Liver (tissue), 3 donors: ENCODE results near the gene AGTRAP.

Experiments
- ATF3 ChIP-seq: IDR thresholded peaks from 2 replicates; pipeline ENCODE4 v1.6.1; 2016; ENCODE audit warnings: antibody characterized with exemption
- CTCF ChIP-seq: fragments of 150-350 bp; IDR thresholded peaks from 2 replicates; pipeline ENCODE4 v1.5.1; 2017; ENCODE audit warnings: improper control_type of control experiment, low read depth, low read length; ENCODE audit not compliant: missing input control
- GABPA ChIP-seq, 2 donors: IDR thresholded peaks in 1 of 2; conservative IDR thresholded peaks in 1 of 2; 2 replicates each; pipeline ENCODE4 v1.6.1; 2016; ENCODE audit warnings: antibody characterized with exemption in 2 of 2, mild to moderate bottlenecking in 1 of 2, moderate library complexity in 1 of 2
- JUND ChIP-seq, 2 donors: IDR thresholded peaks; 2 replicates each; pipeline ENCODE4 v1.6.1; 2016; ENCODE audit warnings: antibody characterized with exemption in 2 of 2
- MAX ChIP-seq: IDR thresholded peaks from 2 replicates; pipeline ENCODE4 v1.6.1; 2016; ENCODE audit warnings: antibody characterized with exemption
- SP1 ChIP-seq: IDR thresholded peaks from 2 replicates; pipeline ENCODE4 v1.6.1; 2018; ENCODE audit warnings: antibody characterized with exemption, mild to moderate bottlenecking
- TAF1 ChIP-seq: conservative IDR thresholded peaks from 2 replicates; pipeline ENCODE4 v1.6.1; 2016; ENCODE audit warnings: antibody characterized with exemption, mild to moderate bottlenecking
- donor health status: healthy.
- donor health status: healthy.

GRCh38 chr1:11761285-11761684 is 25.3 kb downstream of the AGTRAP start:
- no peak for TF ChIP-seq JUND (IDR thresholded peaks at IDR 0.05)
- TF ChIP-seq CTCF, result no peak
- no peak for TF ChIP-seq SP1
- TF ChIP-seq ATF3, result no peak
- TF ChIP-seq GABPA (IDR thresholded peaks at IDR 0.05 in 1 of 2, conservative IDR thresholded peaks at IDR 0.05 in 1 of 2), result no peak
- no peak for TF ChIP-seq TAF1
- no peak for TF ChIP-seq MAX
